Kidney (tissue), 2 donors: Measurements from ENCODE around the gene TXNDC17. TPM values are rescaled to one million over a fixed set of nuclear protein-coding genes. Genes with fewer than 3 reads are reported as not detected.

ENCODE experiments used
- microRNA-seq: library from miRNA; unstranded; fragments of <30 nt; microRNA quantifications from one replicate; pipeline ENCODE4 v1.2.0, GENCODE V29; 2020
- polyA plus RNA-seq: library from polyadenylated mRNA; stranded (reverse); fragments of 350-450 nt; fragmentation: Illumina TruSeq; extraction: RNeasy Lipid Tissue Mini Kit (QIAGEN cat#74804); gene quantifications from one replicate; pipeline ENCODE4 v1.2.3, GENCODE V29; 2014; ENCODE audit warnings: low read depth, low replicate concordance; ENCODE audit not compliant: insufficient read depth
- total RNA-seq: library from RNA; stranded (reverse); fragmentation: NEBNext Ultra II Directional; extraction: Animal tissue kit (Norgen Biotek cat#: 25700); gene quantifications from one replicate; pipeline ENCODE4 v1.2.1, GENCODE V29; 2021
- donor health status: DM: yes; HTN: yes; CAD: no.

TXNDC17 gene
- total and polyA plus RNA-seq, 2 donors from 2014 or later = 56.7 to 394 TPM

Small RNA genes lying within 50 kb of the gene (microRNA-seq; reads per million reads assigned to microRNA genes)
- not detected for gene MIR4520-1
- gene MIR4520-2 = not detected

Other genes starting within 250 kb of the TXNDC17 start
- gene AIPL1, start 205.9 kb upstream of the TXNDC17 start, total RNA-seq = not detected
- not detected for gene AIPL1, start 205.9 kb upstream of the TXNDC17 start, polyA plus RNA-seq
- gene PIMREG, start 196.6 kb upstream of the TXNDC17 start, total RNA-seq = 1.7 TPM
- not detected for gene PIMREG, start 196.6 kb upstream of the TXNDC17 start, polyA plus RNA-seq
- 9.1 TPM for gene PITPNM3, start 84.5 kb upstream of the TXNDC17 start, total RNA-seq
- gene PITPNM3, start 84.5 kb upstream of the TXNDC17 start, polyA plus RNA-seq = 1.8 TPM
- gene KIAA0753, start 349 bp upstream of the TXNDC17 start, total RNA-seq = 21.8 TPM
- gene KIAA0753, start 349 bp upstream of the TXNDC17 start, polyA plus RNA-seq = 4.2 TPM
- 15.9 TPM for gene MED31, start 10.5 kb downstream of the TXNDC17 start, total RNA-seq
- gene MED31, start 10.5 kb downstream of the TXNDC17 start, polyA plus RNA-seq = 21.0 TPM
- 3.4 TPM for gene C17orf100, start 10.7 kb downstream of the TXNDC17 start, total RNA-seq
- gene C17orf100, start 10.7 kb downstream of the TXNDC17 start, polyA plus RNA-seq = 3.7 TPM
- gene SLC13A5, start 72.3 kb downstream of the TXNDC17 start, total RNA-seq = not detected
- not detected for gene SLC13A5, start 72.3 kb downstream of the TXNDC17 start, polyA plus RNA-seq
- gene XAF1, start 115.0 kb downstream of the TXNDC17 start, total RNA-seq = 35.3 TPM
- 7.9 TPM for gene XAF1, start 115.0 kb downstream of the TXNDC17 start, polyA plus RNA-seq
- gene FBXO39, start 135.2 kb downstream of the TXNDC17 start, total RNA-seq = not detected
- not detected for gene FBXO39, start 135.2 kb downstream of the TXNDC17 start, polyA plus RNA-seq
- 0.06 TPM for gene TEKT1, start 190.7 kb downstream of the TXNDC17 start, total RNA-seq
- gene TEKT1, start 190.7 kb downstream of the TXNDC17 start, polyA plus RNA-seq = not detected